Measurements from ENCODE around the gene FBN2. TPM values are rescaled to one million over a fixed set of nuclear protein-coding genes. Genes with fewer than 3 reads are reported as not detected.
"Not testable (repeated sequence)": the region's sequence is repeated elsewhere in the genome, so short reads cannot be mapped to it uniquely, and the experiment has no call there.

FBN2 gene
- total RNA-seq, 4 donors from 2014 or later: 0.40 to 3.3 (median 0.99) TPM

- TF ChIP-seq CTCF (IDR thresholded peaks at IDR 0.05) (no peak), POLR2A (IDR thresholded peaks at IDR 0.05) (no peak)
These were observed 131.2 kb downstream of the FBN2 start for GRCh38 chr5:128406803-128407202.

GRCh38 chr5:128405159-128405558 lies 132.9 kb downstream of the FBN2 start:
- TF ChIP-seq CTCF (IDR thresholded peaks at IDR 0.05) (no peak), POLR2A (IDR thresholded peaks at IDR 0.05) (no peak)
- no peak overlapping the region for H3K27ac ChIP-seq
- no peaks in the 10 kb centered on the region for H3K36me3 ChIP-seq
- DNase-seq: no peak
- no peaks in the 10 kb centered on the region for H3K9me3 ChIP-seq
- H3K27me3 ChIP-seq: no peaks in the 10 kb centered on the region
- no peak overlapping the region for H3K4me3 ChIP-seq
- H3K4me1 ChIP-seq: no peaks in the 10 kb centered on the region

More at GRCh38 chr5:128406803-128407202, 131.2 kb downstream of the FBN2 start:
- Histone ChIP-seq H3K4me1 (no peaks in the 10 kb centered on the region), H3K9me3 (no peaks in the 10 kb centered on the region), H3K27ac (no peak overlapping the region), H3K4me3 (no peak overlapping the region), H3K27me3 (no peaks in the 10 kb centered on the region), H3K36me3 (no peaks in the 10 kb centered on the region)
- DNase-seq: no peak

- no peak for TF ChIP-seq POLR2A (IDR thresholded peaks at IDR 0.05)
- TF ChIP-seq CTCF (IDR thresholded peaks at IDR 0.05): no peak
- no peak for DNase-seq
- Histone ChIP-seq H3K27me3 (no peaks in the 10 kb centered on the region), H3K4me3 (no peak overlapping the region), H3K36me3 (no peaks in the 10 kb centered on the region), H3K27ac (no peak overlapping the region), H3K4me1 (no peaks in the 10 kb centered on the region), H3K9me3 (no peaks in the 10 kb centered on the region)
These were observed 134.7 kb downstream of the FBN2 start for GRCh38 chr5:128403333-128403732.

GRCh38 chr5:128402506-128402905 lies 135.5 kb downstream of the FBN2 start:
- H3K27ac ChIP-seq: no peak overlapping the region
- no peak for DNase-seq
- no peaks in the 10 kb centered on the region for H3K4me1 ChIP-seq
- H3K4me3 ChIP-seq: no peak overlapping the region
- TF ChIP-seq POLR2A (IDR thresholded peaks at IDR 0.05) (no peak), CTCF (IDR thresholded peaks at IDR 0.05) (no peak)
- no peaks in the 10 kb centered on the region for H3K9me3 ChIP-seq
- no peaks in the 10 kb centered on the region for H3K36me3 ChIP-seq
- H3K27me3 ChIP-seq: no peaks in the 10 kb centered on the region

GRCh38 chr5:128400766-128401165 lies 137.3 kb downstream of the FBN2 start:
- not testable (repeated sequence) for H3K4me3 ChIP-seq, H3K27ac ChIP-seq, H3K4me1 ChIP-seq, DNase-seq, H3K36me3 ChIP-seq, H3K9me3 ChIP-seq, H3K27me3 ChIP-seq

GRCh38 chr5:128399111-128399510 lies 138.9 kb downstream of the FBN2 start:
- Histone ChIP-seq H3K9me3 (no peaks in the 10 kb centered on the region), H3K4me1 (no peaks in the 10 kb centered on the region), H3K36me3 (no peaks in the 10 kb centered on the region), H3K4me3 (no peak overlapping the region), H3K27me3 (no peaks in the 10 kb centered on the region), H3K27ac (no peak overlapping the region)
- TF ChIP-seq POLR2A (IDR thresholded peaks at IDR 0.05) (no peak), CTCF (IDR thresholded peaks at IDR 0.05) (no peak)
- no peak for DNase-seq

Measured in Peyer's patch (tissue), 4 donors.